IMR-90 (cell line): ENCODE measurements around the gene COL5A3. TPM values are rescaled to one million over a fixed set of nuclear protein-coding genes. Genes with fewer than 3 reads are reported as not detected.

Experiments used
- ATAC-seq: fragments of 200-7000 bp; cut with Tn5 transposase; 2 replicates; pipeline ENCODE4 v1.9.1; 2020; ENCODE audit warnings: low read depth, mild to moderate bottlenecking, moderate library complexity
- BruUV-seq: library from RNA; stranded (reverse); fragments of 400-500 nt; replicated peaks from 2 replicates; lab custom pipeline; 2021; lab: Mats Ljungman, UMichigan
- CTCF ChIA-PET: fragments of 300-600 bp; formaldehyde crosslinking; extraction: SDS; loops from one replicate; lab custom pipeline; 2021; ENCODE audit warnings: antibody characterized with exemption; lab: Yijun Ruan, JAX
- POLR2A ChIA-PET: fragments of 300-600 bp; sonication (Branson Sonifier 250); formaldehyde crosslinking; loops from one replicate; lab custom pipeline; 2022; ENCODE audit warnings: antibody characterized with exemption; ENCODE audit not compliant: unreplicated experiment; lab: Charles Lee
- DNase-seq: peaks from one replicate; pipeline ENCODE4 v3.0.0; 2013
- H2AFZ ChIP-seq: replicated peaks from 2 replicates; pipeline ENCODE3; 2013; ENCODE audit warnings: low read length, mild to moderate bottlenecking; ENCODE audit not compliant: poor library complexity
- H2AK5ac ChIP-seq: 2 replicates; pipeline ENCODE4 v1.6.1; 2013; ENCODE audit warnings: low read depth, low read length, inconsistent platforms
- H2AK9ac ChIP-seq: replicated peaks from 2 replicates; pipeline ENCODE3; 2013; ENCODE audit warnings: mild to moderate bottlenecking, low read depth, low read length, moderate library complexity; ENCODE audit not compliant: poor library complexity
- H2BK120ac ChIP-seq: 2 replicates; pipeline ENCODE4 v1.6.1; 2013; ENCODE audit warnings: low read depth, low read length, inconsistent platforms
- H2BK15ac ChIP-seq: 3 replicates; pipeline ENCODE4 v1.6.1; 2013; ENCODE audit warnings: low read depth, low read length, inconsistent platforms
- H2BK20ac ChIP-seq: 2 replicates; pipeline ENCODE4 v1.6.1; 2013; ENCODE audit warnings: low read depth, mild to moderate bottlenecking, inconsistent platforms, low read length, moderate library complexity
- H2BK5ac ChIP-seq: 2 replicates; pipeline ENCODE4 v1.6.1; 2013; ENCODE audit warnings: mild to moderate bottlenecking, low read depth, low read length, inconsistent platforms; ENCODE audit not compliant: poor library complexity, severe bottlenecking
- H3K14ac ChIP-seq: replicated peaks from 2 replicates; pipeline ENCODE4 v1.6.1; 2013; ENCODE audit warnings: low read depth, low read length, inconsistent platforms
- H3K18ac ChIP-seq: 2 replicates; pipeline ENCODE4 v1.6.1; 2013; ENCODE audit warnings: low read depth, low read length, control low read depth
- H3K23ac ChIP-seq: 2 replicates; pipeline ENCODE4 v1.6.1; 2013; ENCODE audit warnings: low read depth, low read length, inconsistent platforms
- H3K27ac ChIP-seq: 2 replicates; pipeline ENCODE4 v1.5.1; 2013; ENCODE audit warnings: mild to moderate bottlenecking, control low read depth, low read length; ENCODE audit not compliant: insufficient read depth
- H3K27me3 ChIP-seq: 2 replicates; pipeline ENCODE4 v1.6.1; 2013; ENCODE audit warnings: low read length; ENCODE audit not compliant: control insufficient read depth, insufficient read depth
- H3K36me3 ChIP-seq: 2 replicates; pipeline ENCODE4 v1.6.1; 2013; ENCODE audit warnings: low read length, mixed read lengths; ENCODE audit not compliant: control insufficient read depth, insufficient read depth
- H3K4ac ChIP-seq: 2 replicates; pipeline ENCODE4 v1.6.1; 2013; ENCODE audit warnings: low read depth, low read length, inconsistent platforms
- H3K4me1 ChIP-seq: 2 replicates; pipeline ENCODE4 v1.6.1; 2013; ENCODE audit warnings: low read length, mixed read lengths; ENCODE audit not compliant: control insufficient read depth, insufficient read depth
- H3K4me2 ChIP-seq: 2 replicates; pipeline ENCODE4 v1.6.1; 2013; ENCODE audit warnings: low read depth, mild to moderate bottlenecking, control low read depth, low read length, moderate library complexity
- H3K4me3 ChIP-seq: 2 replicates; pipeline ENCODE4 v1.5.1; 2013; ENCODE audit warnings: low read depth, mild to moderate bottlenecking, control low read depth, low read length, moderate library complexity; ENCODE audit not compliant: insufficient read depth
- H3K56ac ChIP-seq: 2 replicates; pipeline ENCODE4 v1.6.1; 2013; ENCODE audit warnings: low read length, inconsistent platforms; ENCODE audit not compliant: insufficient read depth; ENCODE audit errors: extremely low read depth
- H3K79me1 ChIP-seq, 2 experiments: 2 replicates each; pipeline ENCODE4 v1.6.1; 2013; ENCODE audit warnings: low read length in 2 of 2, inconsistent platforms in 1 of 2, low read depth in 1 of 2
- H3K9ac ChIP-seq: 2 replicates; pipeline ENCODE4 v1.6.1; 2013; ENCODE audit warnings: low read depth, low read length, control low read depth
- H3K9me1 ChIP-seq: 2 replicates; pipeline ENCODE4 v1.6.1; 2013; ENCODE audit warnings: low read length, inconsistent platforms; ENCODE audit not compliant: insufficient read depth
- H3K9me3 ChIP-seq: 2 replicates; pipeline ENCODE4 v1.6.1; 2013; ENCODE audit warnings: low read length; ENCODE audit not compliant: control insufficient read depth, insufficient read depth
- H4K20me1 ChIP-seq: 2 replicates; pipeline ENCODE4 v1.6.1; 2013; ENCODE audit warnings: low read length, inconsistent platforms; ENCODE audit not compliant: insufficient read depth
- H4K5ac ChIP-seq: 2 replicates; pipeline ENCODE4 v1.6.1; 2013; ENCODE audit warnings: mild to moderate bottlenecking, low read depth, low read length, control low read depth
- H4K8ac ChIP-seq, 2 experiments: 2 replicates each; pipeline ENCODE4 v1.6.1; 2013; ENCODE audit warnings: low read depth in 2 of 2, low read length in 2 of 2, control low read depth in 1 of 2, inconsistent platforms in 1 of 2
- H4K91ac ChIP-seq: 2 replicates; pipeline ENCODE4 v1.6.1; 2013; ENCODE audit warnings: low read depth, low read length, inconsistent platforms; ENCODE audit not compliant: insufficient read depth
- BHLHE40 ChIP-seq: fragments of 150-350 bp; IDR thresholded peaks from 2 replicates; pipeline ENCODE4 v1.6.1; 2016; ENCODE audit warnings: mild to moderate bottlenecking, low read depth, low read length
- CEBPB ChIP-seq: IDR thresholded peaks from 2 replicates; pipeline ENCODE4 v1.6.1; 2012; ENCODE audit warnings: low read depth, low read length, improper control_type of control experiment
- CHD1 ChIP-seq: IDR thresholded peaks from 2 replicates; pipeline ENCODE4 v1.6.1; 2012; ENCODE audit warnings: low read depth, low read length, improper control_type of control experiment
- FOS ChIP-seq: fragments of 150-350 bp; IDR thresholded peaks from 2 replicates; pipeline ENCODE4 v1.6.1; 2016; ENCODE audit warnings: low read depth, low read length
- MAZ ChIP-seq: IDR thresholded peaks from 2 replicates; pipeline ENCODE4 v1.6.1; 2012; ENCODE audit warnings: low read depth, mild to moderate bottlenecking, low read length, improper control_type of control experiment, moderate library complexity, borderline replicate concordance
- MXI1 ChIP-seq: IDR thresholded peaks from 2 replicates; pipeline ENCODE4 v1.6.1; 2012; ENCODE audit warnings: low read depth, mild to moderate bottlenecking, low read length, moderate library complexity, borderline replicate concordance
- NFE2L2 ChIP-seq: fragments of 150-350 bp; IDR thresholded peaks from 2 replicates; pipeline ENCODE4 v1.6.1; 2016; ENCODE audit warnings: low read depth, mild to moderate bottlenecking, low read length
- POLR2A ChIP-seq: IDR thresholded peaks from 2 replicates; pipeline ENCODE4 v1.6.1; 2012; ENCODE audit warnings: mild to moderate bottlenecking, low read depth, low read length
- RAD21 ChIP-seq: IDR thresholded peaks from 2 replicates; pipeline ENCODE4 v1.6.1; 2012; ENCODE audit warnings: low read length, improper control_type of control experiment
- RCOR1 ChIP-seq: IDR thresholded peaks from 2 replicates; pipeline ENCODE4 v1.6.1; 2012; ENCODE audit warnings: mild to moderate bottlenecking, low read length, improper control_type of control experiment; ENCODE audit not compliant: insufficient replicate concordance
- RFX5 ChIP-seq: IDR thresholded peaks from 2 replicates; pipeline ENCODE4 v1.8.0; 2012; ENCODE audit warnings: low read depth, mild to moderate bottlenecking, low read length, moderate library complexity
- SMC3 ChIP-seq: fragments of 150-350 bp; IDR thresholded peaks from 2 replicates; pipeline ENCODE4 v1.6.1; 2016; ENCODE audit warnings: low read depth, mild to moderate bottlenecking, antibody characterized with exemption, low read length, moderate library complexity
- USF2 ChIP-seq: fragments of 150-350 bp; IDR thresholded peaks from 2 replicates; pipeline ENCODE4 v1.6.1; 2017; ENCODE audit warnings: mild to moderate bottlenecking, antibody characterized with exemption, low read length, low read depth
- WGBS, 2 experiments: methylation state at CpG; one replicate each; pipeline versions ENCODE4 v1.1.5 to v1.1.7; 2013; ENCODE audit warnings: missing lambda C conversion rate in 2 of 2; ENCODE audit not compliant: insufficient read length in 1 of 2; ENCODE audit errors: extremely low coverage in 2 of 2; 5-methylcytosine and 5-hydroxymethylcytosine counted together
- dilution Hi-C: fragments of 300-500 bp; cut with HindIII; formaldehyde crosslinking; loops from one replicate; pipeline ENCODE4 v1.14.3; 2018; ENCODE audit warnings: low sequenced_read_pairs; ENCODE audit not compliant: unreplicated experiment
- in situ Hi-C: fragments of 300-500 bp; cut with MboI; formaldehyde crosslinking; loops from 3 replicates; pipeline ENCODE4 v1.14.3; 2019; ENCODE audit warnings: low sequenced_read_pairs, inconsistent platforms, mixed read lengths
- intact Hi-C: fragments of 100-400 bp; cut with micrococcal nuclease; formaldehyde crosslinking; loops from 2 replicates; pipeline ENCODE4 v1.10.0; 2022
- polyA plus RNA-seq, 3 experiments: library from polyadenylated mRNA; depleted of rRNA; stranded (reverse); fragments of >200 nt; gene quantifications; 2 replicates each; pipeline ENCODE4 v1.2.3, GENCODE V29; 2012; ENCODE audit warnings: low replicate concordance in 1 of 3
- total RNA-seq: library from RNA; depleted of rRNA; stranded (reverse); fragments of >200 nt; gene quantifications from 2 replicates; pipeline ENCODE4 v1.2.3, GENCODE V29; 2012
- TF ChIP-seq, protein P1 (sequence below): fragments of 150-350 bp; IDR thresholded peaks from 2 replicates; pipeline ENCODE4 v1.6.1; 2016; ENCODE audit warnings: low read depth, mild to moderate bottlenecking, low read length, moderate library complexity, borderline replicate concordance
- TF ChIP-seq, protein P2 (sequence below): conservative IDR thresholded peaks from 2 replicates; pipeline ENCODE4 v1.5.1; 2012; ENCODE audit warnings: mild to moderate bottlenecking, low read depth, low read length, improper control_type of control experiment

The COL5A3 gene
- total and polyA plus RNA-seq, 2 of the 4 experiments (the other 2 are of a cell fraction): 0.54 to 1.5 TPM

DNA sequence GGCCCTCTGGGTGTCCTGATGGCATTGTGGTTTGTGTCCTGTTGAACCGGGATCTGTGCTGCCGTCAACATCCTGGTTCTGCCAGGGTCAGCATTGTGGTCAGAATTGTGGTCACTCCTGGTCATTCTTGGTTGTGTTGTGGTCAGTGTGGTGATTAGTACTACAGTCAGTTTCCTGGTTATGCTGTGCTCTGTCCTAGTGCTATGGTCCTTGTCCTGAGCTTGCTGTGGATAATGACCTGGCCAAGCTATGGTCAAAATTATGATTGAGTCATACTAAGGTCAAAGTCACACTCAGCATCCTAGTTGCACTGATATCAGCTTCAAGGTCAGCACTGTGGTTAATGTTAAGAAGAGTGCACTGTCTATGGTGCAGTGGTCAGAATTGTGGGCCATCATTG is 69.5 kb downstream of the COL5A3 start:
- intact Hi-C loops: no loop called here
- peaks cover 3% of the 10 kb centered on the region; the same call in 1 of the 2 replicates for H3K4me1 ChIP-seq
- H2BK5ac ChIP-seq: no peak overlapping the region
- H3K36me3 ChIP-seq: no peaks in the 10 kb centered on the region
- WGBS, 2 experiments: no CpG with 5 or more reads among the region's 2 CpGs
- H3K4ac ChIP-seq: no peak overlapping the region
- H2BK120ac ChIP-seq: no peak overlapping the region
- no peak overlapping the region for H3K14ac ChIP-seq
- H3K27ac ChIP-seq: no peak overlapping the region
- TF ChIP-seq BHLHE40: no peak
- no peak for TF ChIP-seq POLR2A
- TF ChIP-seq CEBPB: no peak
- no peak for TF ChIP-seq RCOR1
- no peak for TF ChIP-seq RFX5
- TF ChIP-seq, protein P1, sequence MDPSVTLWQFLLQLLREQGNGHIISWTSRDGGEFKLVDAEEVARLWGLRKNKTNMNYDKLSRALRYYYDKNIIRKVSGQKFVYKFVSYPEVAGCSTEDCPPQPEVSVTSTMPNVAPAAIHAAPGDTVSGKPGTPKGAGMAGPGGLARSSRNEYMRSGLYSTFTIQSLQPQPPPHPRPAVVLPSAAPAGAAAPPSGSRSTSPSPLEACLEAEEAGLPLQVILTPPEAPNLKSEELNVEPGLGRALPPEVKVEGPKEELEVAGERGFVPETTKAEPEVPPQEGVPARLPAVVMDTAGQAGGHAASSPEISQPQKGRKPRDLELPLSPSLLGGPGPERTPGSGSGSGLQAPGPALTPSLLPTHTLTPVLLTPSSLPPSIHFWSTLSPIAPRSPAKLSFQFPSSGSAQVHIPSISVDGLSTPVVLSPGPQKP: no peak
- no peak for TF ChIP-seq FOS
- TF ChIP-seq MAZ: no peak
- no peak for TF ChIP-seq USF2
- TF ChIP-seq, protein P2, sequence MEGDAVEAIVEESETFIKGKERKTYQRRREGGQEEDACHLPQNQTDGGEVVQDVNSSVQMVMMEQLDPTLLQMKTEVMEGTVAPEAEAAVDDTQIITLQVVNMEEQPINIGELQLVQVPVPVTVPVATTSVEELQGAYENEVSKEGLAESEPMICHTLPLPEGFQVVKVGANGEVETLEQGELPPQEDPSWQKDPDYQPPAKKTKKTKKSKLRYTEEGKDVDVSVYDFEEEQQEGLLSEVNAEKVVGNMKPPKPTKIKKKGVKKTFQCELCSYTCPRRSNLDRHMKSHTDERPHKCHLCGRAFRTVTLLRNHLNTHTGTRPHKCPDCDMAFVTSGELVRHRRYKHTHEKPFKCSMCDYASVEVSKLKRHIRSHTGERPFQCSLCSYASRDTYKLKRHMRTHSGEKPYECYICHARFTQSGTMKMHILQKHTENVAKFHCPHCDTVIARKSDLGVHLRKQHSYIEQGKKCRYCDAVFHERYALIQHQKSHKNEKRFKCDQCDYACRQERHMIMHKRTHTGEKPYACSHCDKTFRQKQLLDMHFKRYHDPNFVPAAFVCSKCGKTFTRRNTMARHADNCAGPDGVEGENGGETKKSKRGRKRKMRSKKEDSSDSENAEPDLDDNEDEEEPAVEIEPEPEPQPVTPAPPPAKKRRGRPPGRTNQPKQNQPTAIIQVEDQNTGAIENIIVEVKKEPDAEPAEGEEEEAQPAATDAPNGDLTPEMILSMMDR: no peak
- TF ChIP-seq MXI1: no peak
- no peak for TF ChIP-seq CHD1
- no peak for TF ChIP-seq NFE2L2
- TF ChIP-seq RAD21: no peak
- no peak for TF ChIP-seq SMC3
- H2AK5ac ChIP-seq: no peak overlapping the region
- no peak overlapping the region for H2AFZ ChIP-seq
- BruUV-seq: no TSS peak
- ChIA-PET POLR2A (no interaction called here), CTCF (interaction anchor here (0.6 kb wide), 1 partner anchor 12 kb away, joined by 3 read pairs; no protein-coding TSS in a partner anchor)
- H4K91ac ChIP-seq: no peak overlapping the region
- no peak overlapping the region for H3K9ac ChIP-seq
- no peaks in the 10 kb centered on the region; the same call in 1 of the 2 replicates for H4K20me1 ChIP-seq
- H3K9me1 ChIP-seq: peaks cover 5% of the 10 kb centered on the region
- H3K56ac ChIP-seq: no peak overlapping the region
- no peak overlapping the region for H3K4me3 ChIP-seq
- H3K23ac ChIP-seq: no peak overlapping the region
- no peak for ATAC-seq
- no peak overlapping the region for H2BK15ac ChIP-seq
- in situ Hi-C loops: loop anchor here (10.0 kb wide), 1 partner anchor 304 kb away; no protein-coding TSS in a partner anchor
- no peak overlapping the region for H3K4me2 ChIP-seq
- H3K18ac ChIP-seq: no peak overlapping the region
- no peak overlapping the region for H4K8ac ChIP-seq
- peaks cover 8% of the 10 kb centered on the region for H3K27me3 ChIP-seq
- no peak overlapping the region for H4K5ac ChIP-seq
- no peak overlapping the region for H2AK9ac ChIP-seq
- DNase-seq: peak; percentile 53
- H3K9me3 ChIP-seq: peaks cover 2% of the 10 kb centered on the region; the same call in 1 of the 2 replicates
- no peaks in the 10 kb centered on the region for H3K79me1 ChIP-seq
- H2BK20ac ChIP-seq: no peak overlapping the region; the same call in 1 of the 2 replicates
- dilution Hi-C loops: no loop called here
